ENCODE data around the gene AFAP1L1.
A peak's percentile ranks its signal among the peaks of the same experiment; 100 is the strongest.

The AFAP1L1 gene

GRCh38 chr5:149355688-149356087 lies 84.0 kb downstream of the AFAP1L1 start:
- peak; percentile 25 for DNase-seq

DNA sequence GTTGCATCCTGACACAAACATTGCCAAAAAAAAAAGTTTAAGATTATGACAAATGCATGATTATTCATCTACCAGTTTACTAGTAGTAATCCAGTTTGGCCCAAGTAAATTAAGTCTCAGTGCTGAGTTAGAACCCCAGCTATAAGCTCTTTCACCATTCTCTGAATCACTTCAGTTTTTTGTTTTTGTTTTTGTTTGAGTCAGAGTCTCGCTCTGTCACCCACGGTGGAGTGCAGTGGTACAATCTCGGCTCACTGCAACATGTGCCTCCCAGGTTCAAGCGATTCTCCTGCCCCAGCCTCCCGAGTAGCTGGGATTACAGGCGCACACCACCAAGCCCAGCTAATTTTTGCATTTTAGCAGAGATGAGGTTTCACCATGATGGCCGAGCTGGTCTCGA lies 84.7 kb downstream of the AFAP1L1 start:
- no peak for DNase-seq

- DNase-seq, result peak; percentile 99
Observed at GRCh38 chr5:149357370-149358293, 86.0 kb downstream of the AFAP1L1 start, which contains the start of gene PCYOX1L. PCYOX1L (plus strand) TSS chr5:149358046; CDS start chr5:149358069, 23 bp downstream.

DNA sequence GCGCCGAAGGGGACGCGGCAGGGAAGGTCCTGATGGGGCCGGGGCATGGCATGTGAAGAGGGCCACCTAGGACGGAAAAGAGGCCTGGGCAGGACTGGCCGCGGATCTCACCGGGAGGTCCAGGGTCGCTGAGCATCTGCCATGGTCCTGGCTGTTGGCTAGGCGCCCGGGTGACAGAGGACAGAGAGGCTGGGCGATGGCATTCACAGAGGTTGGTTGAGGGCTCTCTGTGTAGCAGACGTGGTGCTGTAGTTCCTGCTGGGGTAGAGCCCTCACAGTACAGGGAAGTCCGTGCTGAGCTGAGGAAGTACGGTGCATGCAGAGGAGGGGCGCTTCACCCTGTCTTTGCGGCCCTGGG lies 86.6 kb downstream of the AFAP1L1 start:
- peak; percentile 67 for DNase-seq

- peak; percentile 29 for DNase-seq
Observed at GRCh38 chr5:149358868-149359495, 87.3 kb downstream of the AFAP1L1 start.

DNA sequence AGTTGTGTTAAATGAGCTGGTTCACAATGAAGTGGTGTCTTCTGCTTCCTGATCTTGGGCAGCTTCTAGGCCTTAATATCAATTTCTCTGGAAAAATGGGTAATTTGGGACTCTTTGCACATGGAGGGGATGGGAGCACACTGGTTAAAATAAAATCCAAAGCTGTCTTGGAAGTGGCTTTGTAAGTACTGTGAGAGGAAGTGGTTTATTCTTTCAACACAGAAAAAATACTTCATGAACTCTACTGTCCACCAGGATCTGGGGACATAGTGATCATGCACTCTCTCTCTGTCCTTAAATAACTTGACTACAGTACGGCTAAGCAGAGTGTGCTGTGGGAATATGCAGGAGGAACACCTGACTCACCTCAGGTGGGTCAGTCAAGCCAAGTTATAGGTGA lies 88.6 kb downstream of the AFAP1L1 start:
- DNase-seq, result no peak

- no peak for DNase-seq
Observed at GRCh38 chr5:149362541-149362940, 90.9 kb downstream of the AFAP1L1 start.

- peak; percentile 41 for DNase-seq
Observed at GRCh38 chr5:149363358-149363757, 91.7 kb downstream of the AFAP1L1 start.

DNA sequence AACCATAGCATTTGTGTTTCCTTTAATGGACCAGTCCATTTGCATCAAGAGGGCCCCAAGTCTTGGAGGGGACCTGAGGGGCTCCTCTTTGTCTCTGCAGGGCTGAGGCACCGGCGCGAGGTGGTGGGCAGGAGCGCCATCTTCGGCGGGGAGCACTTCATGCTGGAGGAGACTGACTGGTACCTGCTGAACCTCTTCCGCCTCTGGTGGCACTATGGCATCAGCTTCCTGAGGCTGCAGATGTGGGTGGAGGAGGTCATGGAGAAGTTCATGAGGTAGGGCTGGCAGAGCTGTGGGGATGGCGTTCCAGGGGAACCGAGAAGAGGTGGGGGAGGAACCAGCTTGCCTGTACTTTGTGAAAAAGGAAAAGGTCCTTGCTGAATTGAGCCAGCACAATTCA lies 92.3 kb downstream of the AFAP1L1 start:
- DNase-seq, result no peak

GRCh38 chr5:149364719-149365118 lies 93.1 kb downstream of the AFAP1L1 start:
- DNase-seq, result no peak

DNA sequence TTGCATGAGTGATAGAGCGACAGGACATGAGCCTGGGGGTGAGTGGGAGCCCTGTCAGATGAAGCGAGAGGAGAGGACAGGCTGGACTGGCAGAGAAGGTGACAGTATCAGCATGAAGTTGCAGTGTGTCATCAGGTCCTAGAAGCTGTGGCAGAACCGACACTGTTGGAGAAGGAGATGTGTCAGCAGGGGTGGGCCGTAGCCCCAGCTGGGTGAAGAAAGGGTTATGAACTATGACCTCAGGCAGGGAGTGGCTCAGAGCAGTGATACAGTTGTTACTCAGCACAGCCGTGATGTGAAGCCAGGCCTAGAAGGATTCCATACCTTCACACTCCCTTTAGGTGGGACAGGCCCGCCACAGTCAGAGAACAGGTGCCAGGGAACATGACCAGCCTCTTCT lies 93.8 kb downstream of the AFAP1L1 start:
- no peak for DNase-seq

- peak; percentile 66 for DNase-seq
Observed at GRCh38 chr5:149366169-149366729, 94.6 kb downstream of the AFAP1L1 start.

- peak; percentile 92 for DNase-seq
Observed at GRCh38 chr5:149367249-149367971, 95.8 kb downstream of the AFAP1L1 start.

DNA sequence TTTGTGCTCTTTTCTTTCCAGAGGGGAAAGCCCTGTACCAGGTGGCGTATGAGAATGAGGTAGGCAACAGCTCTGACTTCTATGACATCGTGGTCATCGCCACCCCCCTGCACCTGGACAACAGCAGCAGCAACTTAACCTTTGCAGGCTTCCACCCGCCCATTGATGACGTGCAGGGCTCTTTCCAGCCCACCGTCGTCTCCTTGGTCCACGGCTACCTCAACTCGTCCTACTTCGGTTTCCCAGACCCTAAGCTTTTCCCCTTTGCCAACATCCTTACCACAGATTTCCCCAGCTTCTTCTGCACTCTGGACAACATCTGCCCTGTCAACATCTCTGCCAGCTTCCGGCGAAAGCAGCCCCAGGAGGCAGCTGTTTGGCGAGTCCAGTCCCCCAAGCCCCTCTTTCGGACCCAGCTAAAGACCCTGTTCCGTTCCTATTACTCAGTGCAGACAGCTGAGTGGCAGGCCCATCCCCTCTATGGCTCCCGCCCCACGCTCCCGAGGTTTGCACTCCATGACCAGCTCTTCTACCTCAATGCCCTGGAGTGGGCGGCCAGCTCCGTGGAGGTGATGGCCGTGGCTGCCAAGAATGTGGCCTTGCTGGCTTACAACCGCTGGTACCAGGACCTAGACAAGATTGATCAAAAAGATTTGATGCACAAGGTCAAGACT lies 96.5 kb downstream of the AFAP1L1 start:
- DNase-seq, result no peak

GRCh38 chr5:149370878-149371277 lies 99.2 kb downstream of the AFAP1L1 start:
- DNase-seq, result no peak

GRCh38 chr5:149371296-149371962 lies 99.8 kb downstream of the AFAP1L1 start:
- peak; percentile 90 for DNase-seq

- no peak for DNase-seq
Observed at GRCh38 chr5:149372076-149372795, 100.6 kb downstream of the AFAP1L1 start.

GRCh38 chr5:149372932-149373331 lies 101.3 kb downstream of the AFAP1L1 start:
- no peak for DNase-seq

GRCh38 chr5:149374303-149374702 lies 102.6 kb downstream of the AFAP1L1 start:
- no peak for DNase-seq

DNA sequence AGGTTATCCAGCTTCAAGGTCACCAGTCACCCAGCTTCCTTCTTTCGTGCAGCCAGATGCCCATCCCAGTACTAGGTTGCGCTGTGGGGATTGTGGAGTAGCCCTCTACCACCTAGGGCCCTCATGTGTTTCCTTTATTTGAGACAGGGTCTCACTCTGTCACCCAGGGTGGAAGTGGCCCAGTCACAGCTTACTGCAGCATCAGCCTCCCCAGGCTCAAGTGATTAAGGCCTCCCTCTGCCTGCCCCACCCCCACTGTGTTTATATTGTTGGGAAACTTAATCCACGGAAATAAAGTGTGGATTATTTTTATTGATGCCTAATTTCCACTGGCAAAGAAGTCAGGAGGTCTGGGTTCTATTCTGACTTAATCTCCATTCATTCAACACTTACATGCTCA lies 103.1 kb downstream of the AFAP1L1 start:
- no peak for DNase-seq

DNA sequence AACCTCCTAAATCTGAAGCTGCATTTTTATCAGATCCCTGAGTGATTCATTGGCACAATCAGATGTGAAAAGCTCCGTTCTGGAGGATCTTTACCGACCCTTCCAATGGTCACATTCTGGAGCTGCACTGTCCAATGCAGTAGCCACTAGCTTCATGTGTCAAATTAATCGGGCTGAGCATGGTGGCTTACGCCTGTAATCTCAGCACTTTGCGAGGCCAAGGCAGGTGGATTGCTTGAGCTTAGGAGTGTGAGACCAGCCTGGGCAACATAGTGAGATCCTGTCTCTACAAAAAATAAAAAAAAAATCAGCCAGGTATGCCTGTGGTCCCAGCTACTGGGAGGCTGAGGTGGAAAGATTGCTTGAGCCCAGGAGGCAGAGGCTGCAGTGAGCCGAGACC lies 103.8 kb downstream of the AFAP1L1 start:
- DNase-seq, result no peak

All from hematopoietic multipotent progenitor cell treated with erythropoietin and hydrocortisone succinate and interleukin-3 and kit ligand, for 6 days (in vitro differentiated cells).